Transverse colon (tissue), 4 donors: ENCODE data around the gene BMP4. TPM values are rescaled to one million over a fixed set of nuclear protein-coding genes. Genes with fewer than 3 reads are reported as not detected.

Experiments used
- DNase-seq: peaks from one replicate; pipeline ENCODE4 v3.0.0-alpha.2; 2019
- H3K27ac ChIP-seq, 4 donors: fragments of 200-600 bp; sonication (generic); 2 replicates each; pipeline ENCODE4 v1.5.1; 2016 to 2018; ENCODE audit warnings: inconsistent platforms in 4 of 4
- H3K27me3 ChIP-seq: fragments of 200-600 bp; sonication (generic); 2 replicates; pipeline ENCODE4 v1.5.1; 2017; ENCODE audit warnings: inconsistent platforms
- H3K36me3 ChIP-seq, 4 donors: fragments of 200-600 bp; sonication (generic); 2 replicates each; pipeline ENCODE4 v1.5.1; 2017 to 2019; ENCODE audit warnings: inconsistent platforms in 4 of 4
- H3K4me1 ChIP-seq, 4 donors: fragments of 200-600 bp; sonication (generic); 2 replicates each; pipeline ENCODE4 v1.5.1; 2017 to 2020; ENCODE audit warnings: inconsistent platforms in 4 of 4
- H3K4me3 ChIP-seq, 4 donors: fragments of 200-600 bp; sonication (generic); 1 replicate in 1 of 4; 2 replicates in 3 of 4; pipeline versions ENCODE4 v1.5.1 to v1.6.1; 2017 to 2019; ENCODE audit warnings: inconsistent platforms in 4 of 4
- H3K9me3 ChIP-seq, 2 donors: fragments of 200-600 bp; sonication (generic); 2 replicates each; pipeline ENCODE4 v1.5.1; 2017 to 2019; ENCODE audit warnings: inconsistent platforms in 2 of 2
- CTCF ChIP-seq, 5 experiments: fragments of 200-600 bp in 3 of 5; fragments of 450-650 bp in 2 of 5; sonication (generic) in 3 of 5; IDR thresholded peaks; 1 replicate in 2 of 5; 2 replicates in 3 of 5; pipeline ENCODE4 v1.5.1; 2016 to 2017; ENCODE audit warnings: antibody characterized with exemption in 5 of 5, inconsistent platforms in 3 of 5, mild to moderate bottlenecking in 2 of 5, moderate library complexity in 1 of 5
- EP300 ChIP-seq: sonication (generic); formaldehyde crosslinking; IDR thresholded peaks from one replicate; pipeline ENCODE4 v1.6.1; 2017; ENCODE audit warnings: antibody characterized with exemption, low read depth
- POLR2A ChIP-seq: fragments of 450-650 bp; IDR thresholded peaks from one replicate; pipeline ENCODE4 v1.6.1; 2016; ENCODE audit warnings: antibody characterized with exemption, mild to moderate bottlenecking, moderate library complexity
- POLR2AphosphoS5 ChIP-seq, 3 donors: sonication (generic); formaldehyde crosslinking; IDR thresholded peaks; one replicate each; pipeline ENCODE4 v1.6.1; 2016; ENCODE audit warnings: antibody characterized with exemption in 3 of 3
- WGBS, 2 donors: methylation state at CpG; one replicate each; pipeline ENCODE4 v1.1.5; 2018; ENCODE audit warnings: low coverage in 1 of 2; 5-methylcytosine and 5-hydroxymethylcytosine counted together
- in situ Hi-C, 4 donors: fragments of 200-750 bp; cut with MboI; loops; one replicate each; pipeline versions ENCODE4 v1.15.0 to v1.15.1; 2017; ENCODE audit warnings: low sequenced_read_pairs in 3 of 4, low pct_ligation_motif_present in 1 of 4, low pct_unique_long_range_greater_than_20kb in 1 of 4
- intact Hi-C: fragments of 100-400 bp; cut with DNase I; formaldehyde crosslinking; loops from one replicate; pipeline ENCODE4 v1.15.1; 2023; ENCODE audit warnings: low total_unique reads
- total RNA-seq, 4 donors: library from RNA; depleted of rRNA; stranded (reverse); fragments of >200 nt; gene quantifications; one replicate each; pipeline ENCODE4 v1.1.0, GENCODE V29; 2016

BMP4 gene
- total RNA-seq, 4 donors from 2014 or later: 7.2 to 56.5 (median 12.4) TPM

DNA sequence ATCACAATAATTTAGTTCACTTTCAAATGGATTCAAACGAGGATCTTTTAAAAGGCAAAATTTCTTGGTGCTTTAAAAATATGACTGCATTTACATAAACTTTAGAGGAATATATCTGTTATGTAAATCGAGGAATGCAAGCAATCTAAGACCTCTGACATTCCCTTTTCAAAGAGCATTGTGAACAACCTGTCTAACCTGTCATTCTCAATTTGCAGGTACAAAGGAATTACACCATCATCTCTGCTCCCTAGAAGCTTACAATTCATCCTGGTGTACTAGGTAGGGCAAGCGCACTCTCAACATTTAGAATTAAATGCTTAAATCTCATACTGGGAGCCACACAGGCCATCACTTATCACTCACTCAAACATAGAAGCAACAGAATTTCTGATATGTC lies 35.6 kb downstream of the BMP4 start:
- Histone ChIP-seq H3K9me3 (no peaks in the 10 kb centered on the region), H3K36me3 (no peaks in the 10 kb centered on the region), H3K27me3 (no peaks in the 10 kb centered on the region), H3K27ac (no peak overlapping the region), H3K4me1 (peaks cover 0 to 7% (median 0%) of the 10 kb centered on the region in 4 donors), H3K4me3 (no peak overlapping the region)
- no peak for TF ChIP-seq POLR2AphosphoS5 (IDR thresholded peaks at IDR 0.05)
- in situ Hi-C loops: no loop called here
- intact Hi-C loops: no loop called here
- 54 to 65% methylated on average over 3 of the region's 3 CpGs for WGBS, 2 donors
- no peak for DNase-seq

GRCh38 chr14:53916239-53916638 lies 40.4 kb downstream of the BMP4 start:
- intact Hi-C loops: no loop called here
- TF ChIP-seq EP300 (no peak), POLR2A (no peak), POLR2AphosphoS5 (IDR thresholded peaks at IDR 0.05) (no peak), CTCF (IDR thresholded peaks at IDR 0.05) (no peak)
- H3K27ac ChIP-seq: no peak overlapping the region
- H3K9me3 ChIP-seq: no peaks in the 10 kb centered on the region
- DNase-seq: no peak
- 69% methylated on average over 1 of the region's 1 CpG for WGBS, 2 donors
- no peaks in the 10 kb centered on the region for H3K4me1 ChIP-seq
- H3K36me3 ChIP-seq: no peaks in the 10 kb centered on the region
- H3K4me3 ChIP-seq: no peak overlapping the region
- no peaks in the 10 kb centered on the region for H3K27me3 ChIP-seq
- in situ Hi-C loops: no loop called here

GRCh38 chr14:53915364-53916014 lies 41.1 kb downstream of the BMP4 start:
- Histone ChIP-seq H3K27me3 (no peaks in the 10 kb centered on the region), H3K9me3 (no peaks in the 10 kb centered on the region), H3K4me1 (no peaks in the 10 kb centered on the region), H3K36me3 (no peaks in the 10 kb centered on the region), H3K4me3 (no peak overlapping the region), H3K27ac (no peak overlapping the region)
- in situ Hi-C loops (no loop called here), intact Hi-C loops (no loop called here)
- WGBS, 2 donors: 69 to 70% methylated on average over 4 of the region's 4 CpGs
- no peak for DNase-seq
- TF ChIP-seq POLR2A (no peak), POLR2AphosphoS5 (IDR thresholded peaks at IDR 0.05) (no peak), CTCF (IDR thresholded peaks at IDR 0.05) (no peak), EP300 (no peak)

GRCh38 chr14:53912021-53912420 lies 44.6 kb downstream of the BMP4 start:
- no peak for DNase-seq
- TF ChIP-seq POLR2A (no peak), POLR2AphosphoS5 (IDR thresholded peaks at IDR 0.05) (no peak), EP300 (no peak), CTCF (IDR thresholded peaks at IDR 0.05) (no peak)
- WGBS, 2 donors: 43 to 73% methylated on average over 1 of the region's 1 CpG
- intact Hi-C loops: no loop called here
- Histone ChIP-seq H3K4me3 (no peak overlapping the region), H3K9me3 (no peaks in the 10 kb centered on the region), H3K27me3 (no peaks in the 10 kb centered on the region), H3K36me3 (no peaks in the 10 kb centered on the region), H3K4me1 (no peaks in the 10 kb centered on the region), H3K27ac (no peak overlapping the region)
- in situ Hi-C loops: no loop called here

GRCh38 chr14:53908416-53908815 lies 48.2 kb downstream of the BMP4 start:
- no peak for DNase-seq
- no peak overlapping the region for H3K27ac ChIP-seq
- no peaks in the 10 kb centered on the region for H3K36me3 ChIP-seq
- H3K4me3 ChIP-seq: no peak overlapping the region
- H3K9me3 ChIP-seq: peaks cover 0 to 14% of the 10 kb centered on the region in 2 donors
- H3K4me1 ChIP-seq: no peaks in the 10 kb centered on the region
- H3K27me3 ChIP-seq: no peaks in the 10 kb centered on the region
- intact Hi-C loops (loop anchor here (10.0 kb wide), 1 partner anchor 396 kb away; no protein-coding TSS in a partner anchor), in situ Hi-C loops (no loop called here)
- WGBS, 2 donors: 59 to 60% methylated on average over 2 of the region's 2 CpGs
- TF ChIP-seq EP300: no peak
- no peak for TF ChIP-seq POLR2A
- TF ChIP-seq POLR2AphosphoS5 (IDR thresholded peaks at IDR 0.05): no peak
- no peak for TF ChIP-seq CTCF (IDR thresholded peaks at IDR 0.05)
